Embryonic facial prominence (tissue), 1 donor: Measurements from ENCODE around the gene CD8B2.
"Not testable (repeated sequence)": the region's sequence is repeated elsewhere in the genome, so short reads cannot be mapped to it uniquely, and the experiment has no call there.

Source experiments
- DNase-seq: peaks from one replicate; pipeline ENCODE4 v3.0.0-alpha.2; 2016; ENCODE audit errors: extremely low spot score

CD8B2 gene

DNA sequence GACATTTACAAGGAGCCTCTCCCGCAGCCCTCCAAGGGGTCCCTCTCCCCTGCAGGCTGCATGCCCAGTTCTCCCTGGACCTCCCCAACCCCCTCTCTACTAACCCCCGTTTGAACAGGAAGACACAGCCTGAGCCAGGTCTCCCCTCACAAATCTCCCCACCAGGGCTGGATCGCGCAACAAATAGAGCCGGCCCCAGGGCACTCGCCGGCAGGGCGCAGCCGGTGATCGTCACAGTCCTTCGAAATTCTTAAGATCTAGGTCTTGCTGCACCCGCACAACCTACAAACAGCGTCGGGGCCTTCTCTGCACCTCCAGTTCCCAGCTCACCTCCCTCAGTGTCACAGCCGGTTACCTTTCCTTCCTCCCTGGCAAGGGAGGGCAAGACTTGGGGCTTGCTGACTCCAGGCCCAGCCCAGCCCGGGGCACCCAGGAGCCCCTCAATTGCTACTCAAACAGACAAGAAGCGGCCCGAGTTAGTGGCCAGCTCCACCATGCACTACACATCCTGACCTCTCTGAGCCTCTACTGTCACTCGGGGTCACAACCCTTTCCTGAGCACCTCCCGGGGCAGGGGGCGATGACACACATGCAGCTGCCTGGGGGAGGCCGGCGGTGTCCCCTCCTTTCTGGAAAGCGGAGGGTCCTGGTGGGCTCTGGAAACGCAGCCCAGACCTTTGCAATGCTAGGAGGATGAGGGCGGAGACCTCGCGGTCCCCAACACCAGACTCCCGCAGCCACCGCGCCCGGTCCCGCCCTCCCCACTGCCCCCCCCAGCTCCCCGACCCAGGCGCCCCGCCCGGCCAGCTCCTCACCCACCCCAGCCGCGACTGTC lies at the start of gene CD8B2:
Gene CD8B2 (plus strand): TSS at position 814 of the 835 bp plus-strand sequence. CDS start 63 bp downstream, outside the sequence.
- DNase-seq: not testable (repeated sequence)

DNA sequence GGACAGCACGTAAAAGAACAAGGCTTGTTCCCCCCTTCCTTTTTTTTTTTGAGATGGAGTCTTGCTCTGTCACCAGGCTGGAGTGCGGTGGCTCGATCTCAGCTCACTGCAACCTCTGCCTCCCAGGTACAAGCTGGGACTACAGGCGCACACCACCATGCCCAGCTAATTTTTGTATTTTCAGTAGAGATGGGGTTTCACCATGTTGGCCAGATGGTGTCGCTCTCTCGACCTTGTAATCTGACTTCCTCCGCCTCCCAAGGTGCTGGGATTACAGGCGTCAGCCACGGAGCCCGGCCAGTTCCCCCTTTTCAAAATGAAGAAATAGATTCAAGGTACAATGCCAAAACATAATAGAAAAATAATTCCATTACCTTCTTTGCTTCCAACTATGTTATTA lies 25.3 kb upstream of the CD8B2 start:
- DNase-seq: not testable (repeated sequence)

DNA sequence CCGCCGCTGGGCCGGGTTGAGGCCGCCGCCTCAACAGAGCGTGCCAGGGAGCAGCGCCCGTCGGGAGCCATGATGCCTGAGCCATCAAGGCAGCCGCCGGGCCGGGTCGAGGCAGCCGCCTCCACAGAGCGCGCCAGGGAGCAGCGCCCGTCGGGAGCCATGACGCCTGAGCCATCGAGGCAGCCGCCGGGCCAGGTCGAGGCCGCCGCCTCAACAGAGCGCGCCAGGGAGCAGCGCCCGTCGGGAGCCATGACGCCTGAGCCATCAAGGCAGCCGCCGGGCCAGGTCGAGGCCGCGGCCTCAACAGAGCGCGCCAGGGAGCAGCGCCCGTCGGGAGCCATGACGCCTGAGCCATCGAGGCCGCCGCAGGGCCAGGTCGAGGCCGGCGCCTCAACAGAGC lies 19.6 kb upstream of the CD8B2 start:
- DNase-seq: not testable (repeated sequence)

DNA sequence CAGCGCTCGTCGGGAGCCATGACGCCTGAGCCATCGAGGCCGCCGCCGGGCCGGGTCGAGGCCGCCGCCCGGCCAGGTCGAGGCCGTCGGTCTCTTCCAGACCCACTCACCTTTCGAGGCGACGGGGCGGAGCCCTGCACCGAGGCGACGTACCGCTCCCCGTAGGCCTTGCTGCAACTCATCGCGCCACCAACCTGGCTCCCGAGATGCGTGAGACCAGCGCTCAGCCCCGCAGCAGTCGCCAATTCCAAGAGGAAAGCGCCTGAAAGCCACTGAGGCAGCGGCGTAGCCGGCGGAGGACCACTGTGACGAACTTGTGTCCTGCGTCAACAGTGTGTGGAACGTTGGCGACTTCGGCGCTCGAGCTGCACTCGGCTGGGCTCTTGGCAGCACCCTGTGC lies 19.1 kb upstream of the CD8B2 start, which contains the start of gene RGPD3:
Gene RGPD3 (minus strand): TSS at position 307 of the 400 bp plus-strand sequence. CDS start 125 bp downstream, at position 182.
- DNase-seq: not testable (repeated sequence)

DNA sequence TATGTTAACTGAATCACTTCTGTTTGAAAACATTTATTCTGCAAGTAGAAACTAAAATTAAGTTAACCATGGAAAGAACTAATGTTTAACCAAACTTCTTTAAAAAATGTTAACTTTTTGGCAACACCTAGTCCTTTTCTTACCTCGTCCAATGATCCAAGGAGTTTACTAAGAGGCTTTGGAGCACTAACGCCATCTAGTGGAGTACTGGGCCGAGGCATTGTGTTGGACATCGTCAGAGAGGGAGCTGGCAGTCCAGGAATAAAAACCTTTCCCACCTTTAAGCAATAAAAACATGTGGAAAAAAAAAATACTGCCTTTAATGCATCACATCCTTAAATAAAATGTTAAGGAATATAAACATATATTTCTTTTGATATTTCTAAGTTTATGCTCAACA lies 16.5 kb upstream of the CD8B2 start:
- DNase-seq: not testable (repeated sequence)

DNA sequence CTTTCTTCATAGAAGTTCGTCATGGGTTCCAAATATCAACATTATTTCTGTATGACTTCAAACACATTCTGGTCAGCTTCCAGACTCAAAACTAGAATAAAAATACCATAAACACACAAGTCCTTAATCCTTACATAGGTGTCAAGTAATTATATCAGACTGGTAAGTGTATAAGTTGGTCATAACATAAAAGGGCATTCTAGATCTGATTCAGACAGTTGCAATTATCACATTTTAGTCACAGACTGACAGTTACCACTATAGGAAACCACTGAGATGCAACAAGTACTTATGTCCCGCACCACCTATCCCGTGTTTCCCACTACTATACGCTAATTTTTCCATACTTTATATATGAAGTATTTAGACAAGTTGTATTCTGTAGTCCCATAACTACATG lies 9.5 kb upstream of the CD8B2 start:
- not testable (repeated sequence) for DNase-seq

DNA sequence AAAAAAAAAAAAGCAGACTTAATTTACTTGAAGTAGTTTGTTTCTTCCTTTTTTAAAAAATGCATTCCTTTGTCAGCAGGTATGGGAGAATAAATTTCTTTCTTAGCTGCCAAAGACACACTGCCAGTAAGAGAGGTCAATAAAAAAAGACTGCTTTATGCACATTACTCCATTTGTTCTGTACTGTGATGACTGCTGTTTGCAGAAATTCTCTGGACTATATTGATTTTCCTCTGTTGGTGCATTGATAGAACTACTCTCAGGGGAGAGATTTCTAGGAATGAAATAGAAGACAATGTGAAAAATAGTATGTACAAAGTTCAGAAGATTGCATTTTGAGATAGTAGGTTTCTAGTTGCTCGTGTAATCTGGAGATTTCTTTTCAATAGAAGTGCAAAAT lies 7.6 kb upstream of the CD8B2 start:
- not testable (repeated sequence) for DNase-seq

DNA sequence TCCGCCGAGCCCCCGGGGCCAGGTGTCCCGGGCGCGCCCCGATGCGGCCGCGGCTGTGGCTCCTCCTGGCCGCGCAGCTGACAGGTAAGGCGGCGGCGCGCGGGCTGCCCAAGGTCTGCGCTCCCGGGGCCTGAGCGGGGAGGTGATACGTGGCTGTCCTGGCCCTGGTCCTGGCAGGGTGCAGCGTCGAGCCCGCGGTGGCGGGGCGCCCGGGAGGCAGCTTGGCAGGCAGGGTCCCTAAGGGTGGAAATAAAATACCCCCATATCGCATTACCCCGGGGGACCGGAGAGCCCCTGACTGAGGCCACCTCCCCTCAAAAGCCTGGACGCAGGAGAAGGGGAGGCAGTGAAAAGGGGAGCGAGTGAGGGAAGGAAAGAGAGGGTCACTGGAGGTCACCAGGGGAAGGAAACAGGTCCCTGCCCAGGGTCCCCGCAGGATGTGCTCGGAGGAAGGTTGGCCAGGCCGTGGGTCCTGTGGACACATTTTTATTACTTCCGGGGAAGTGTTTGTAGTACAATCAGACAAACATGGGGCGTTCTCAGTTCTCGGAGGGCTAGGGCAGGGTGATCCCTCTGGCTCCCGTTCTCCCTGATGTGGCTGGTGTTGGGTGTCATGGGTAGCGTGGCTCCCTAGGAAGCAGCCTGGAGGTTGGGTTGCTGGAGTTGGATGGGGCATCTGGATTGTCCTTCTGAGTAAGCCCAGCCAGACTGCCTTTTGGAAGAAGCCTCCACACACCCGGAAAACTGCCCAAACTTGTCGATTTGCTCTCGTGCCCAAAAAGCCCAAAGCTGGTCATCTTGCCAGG lies 425 bp downstream of the CD8B2 start:
- DNase-seq: not testable (repeated sequence)

DNA sequence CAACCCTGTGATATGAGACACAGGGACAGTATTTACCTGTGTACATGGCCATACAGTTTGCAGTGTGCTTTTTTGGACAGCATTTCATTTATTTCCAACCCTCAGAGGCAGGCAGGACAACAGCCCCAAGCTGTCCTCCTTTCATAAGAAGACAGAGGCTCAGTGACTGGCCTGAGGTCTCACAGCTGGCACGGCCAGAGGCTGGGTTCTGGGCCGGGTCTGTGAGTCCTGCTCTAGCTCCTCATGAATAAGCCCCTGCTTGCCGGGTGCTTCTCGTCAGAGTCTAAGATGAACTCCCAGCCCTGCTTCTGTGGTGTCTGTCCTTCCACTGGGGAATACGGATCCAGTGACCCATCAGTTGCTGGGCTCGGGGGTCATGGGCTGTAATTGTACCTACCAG lies 2.5 kb downstream of the CD8B2 start:
- DNase-seq: not testable (repeated sequence)

DNA sequence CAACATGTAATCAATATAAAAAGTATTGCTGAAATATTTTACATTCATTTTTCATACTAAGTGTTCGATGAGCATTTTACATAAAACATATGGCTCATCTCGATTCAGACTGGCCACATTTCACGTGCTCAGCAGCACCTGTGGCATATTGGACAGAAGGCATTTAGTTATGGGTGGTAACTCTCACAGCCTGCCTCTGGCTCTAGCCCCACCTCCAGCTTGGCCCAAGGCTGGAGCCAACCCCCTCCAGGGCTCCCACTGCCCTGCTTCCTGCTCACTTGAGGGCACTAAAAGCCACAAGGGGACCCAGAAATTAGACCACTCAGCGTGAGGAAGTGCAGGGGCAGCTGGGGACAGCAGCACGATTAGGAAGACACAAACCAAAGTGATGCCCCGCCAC lies 5.2 kb downstream of the CD8B2 start:
- DNase-seq: not testable (repeated sequence)

DNA sequence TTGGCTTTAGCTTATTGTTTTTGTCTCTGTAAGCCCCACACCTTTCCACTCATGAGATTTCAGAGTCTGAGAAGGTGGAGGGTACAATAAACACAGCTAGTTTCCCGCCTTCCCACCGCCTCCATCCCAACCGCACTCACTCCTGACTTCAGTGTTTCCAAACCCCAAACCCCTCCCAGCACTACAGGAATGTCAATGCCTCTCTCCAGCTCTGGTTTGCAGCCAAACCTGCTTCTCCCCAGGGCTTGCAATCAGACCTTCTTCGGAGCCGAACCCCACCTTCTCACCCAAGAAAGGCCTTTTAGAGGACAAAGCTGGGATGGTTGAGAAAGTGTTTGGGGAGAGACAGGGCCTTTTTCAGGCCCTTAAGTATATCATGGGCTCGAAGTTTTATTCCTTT lies 5.7 kb downstream of the CD8B2 start:
- peak; percentile 33 for DNase-seq

DNA sequence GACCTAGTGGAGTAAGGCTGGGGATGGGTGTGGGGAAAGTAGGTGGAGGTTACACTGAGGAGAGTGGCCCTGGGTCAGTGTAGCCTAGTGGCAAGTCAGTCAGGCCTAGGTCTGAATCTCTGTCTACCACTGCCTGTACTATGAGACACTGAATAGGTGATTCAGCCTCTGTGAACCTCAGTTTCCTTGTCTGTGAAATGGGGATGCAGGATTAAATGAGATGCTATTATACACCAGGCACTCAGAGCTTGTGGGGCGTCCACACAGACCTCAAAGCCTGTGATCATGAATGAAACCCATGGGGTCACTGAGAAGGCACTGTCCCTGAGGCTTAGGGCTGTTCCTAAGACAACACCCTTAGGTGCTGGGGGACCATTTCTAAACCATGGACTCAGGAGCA lies 11.4 kb downstream of the CD8B2 start:
- not testable (repeated sequence) for DNase-seq

DNA sequence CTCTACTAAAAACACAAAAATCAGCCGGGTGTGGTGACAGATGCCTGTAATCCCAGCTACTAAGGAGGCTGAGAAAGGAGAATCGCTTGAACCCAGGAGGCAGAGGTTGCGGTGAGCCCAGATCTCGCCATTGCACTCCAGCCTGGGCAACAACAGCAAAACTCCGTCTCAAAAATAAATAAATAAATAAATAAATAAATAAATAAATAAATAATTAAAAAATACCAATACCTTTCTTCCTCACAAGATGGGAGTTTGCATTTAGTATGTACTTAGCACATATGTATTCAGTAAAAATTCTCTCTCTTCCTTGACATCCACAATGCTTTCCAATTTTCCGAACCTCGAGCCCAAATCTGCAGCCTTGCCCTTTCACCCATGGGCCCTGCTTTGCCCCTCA lies 13.2 kb downstream of the CD8B2 start:
- not testable (repeated sequence) for DNase-seq

DNA sequence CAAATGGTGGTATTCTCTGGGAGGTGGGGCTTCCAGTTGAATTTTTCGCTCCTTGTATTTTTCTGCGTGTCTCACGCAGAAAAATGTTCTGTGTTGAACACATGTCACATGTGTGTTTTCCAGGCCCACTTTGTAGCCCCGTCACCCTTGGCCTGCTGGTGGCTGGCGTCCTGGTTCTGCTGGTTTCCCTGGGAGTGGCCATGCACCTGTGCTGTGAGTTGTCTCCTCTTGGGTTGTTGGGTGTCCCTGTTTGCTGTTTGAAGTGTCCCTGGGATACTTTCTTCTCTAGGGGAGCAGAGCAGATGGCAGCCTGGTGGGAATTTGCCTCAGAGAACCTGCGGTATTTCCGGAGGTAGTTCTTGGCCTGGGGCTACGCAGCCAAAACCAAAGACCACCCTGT lies 15.2 kb downstream of the CD8B2 start:
- DNase-seq: not testable (repeated sequence)

DNA sequence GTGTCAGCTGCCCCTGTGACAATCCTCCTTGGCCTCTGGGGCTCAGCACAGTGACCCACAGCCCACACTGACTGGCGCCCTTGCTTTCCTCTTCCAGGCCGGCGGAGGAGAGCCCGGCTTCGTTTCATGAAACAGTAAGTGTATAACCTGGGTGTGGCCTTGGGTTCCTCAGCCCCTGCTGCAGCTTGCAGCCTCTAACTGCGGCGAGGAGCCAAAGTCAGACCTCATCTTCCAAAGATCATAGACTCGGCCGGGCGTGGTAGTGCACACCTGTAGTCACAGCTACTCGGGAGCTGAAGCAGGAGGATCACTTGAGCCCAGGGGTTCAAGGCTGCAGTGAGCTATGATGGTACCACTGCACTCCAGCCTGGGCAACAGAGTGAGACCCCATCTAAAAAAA lies 17.0 kb downstream of the CD8B2 start:
- DNase-seq: not testable (repeated sequence)

DNA sequence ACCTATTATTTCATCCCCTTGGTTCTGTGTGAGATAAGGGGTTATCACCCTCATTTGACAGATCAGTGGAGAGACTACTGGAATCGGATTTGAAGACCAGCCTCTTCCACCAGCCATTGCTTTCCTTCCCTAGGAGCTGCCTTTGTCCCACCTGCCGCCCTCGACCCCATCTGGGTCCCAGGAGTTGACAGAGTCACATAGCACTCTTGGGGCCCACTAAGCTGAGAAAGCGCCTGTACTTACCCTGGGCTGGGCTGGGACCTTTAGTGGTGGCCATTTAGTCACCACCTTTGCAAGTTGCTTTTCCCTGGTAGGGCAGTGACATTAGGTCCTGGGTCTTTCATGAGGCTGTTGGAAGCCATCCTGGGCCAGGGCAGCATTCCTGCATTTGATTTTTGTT lies 17.6 kb downstream of the CD8B2 start:
- DNase-seq: not testable (repeated sequence)

DNA sequence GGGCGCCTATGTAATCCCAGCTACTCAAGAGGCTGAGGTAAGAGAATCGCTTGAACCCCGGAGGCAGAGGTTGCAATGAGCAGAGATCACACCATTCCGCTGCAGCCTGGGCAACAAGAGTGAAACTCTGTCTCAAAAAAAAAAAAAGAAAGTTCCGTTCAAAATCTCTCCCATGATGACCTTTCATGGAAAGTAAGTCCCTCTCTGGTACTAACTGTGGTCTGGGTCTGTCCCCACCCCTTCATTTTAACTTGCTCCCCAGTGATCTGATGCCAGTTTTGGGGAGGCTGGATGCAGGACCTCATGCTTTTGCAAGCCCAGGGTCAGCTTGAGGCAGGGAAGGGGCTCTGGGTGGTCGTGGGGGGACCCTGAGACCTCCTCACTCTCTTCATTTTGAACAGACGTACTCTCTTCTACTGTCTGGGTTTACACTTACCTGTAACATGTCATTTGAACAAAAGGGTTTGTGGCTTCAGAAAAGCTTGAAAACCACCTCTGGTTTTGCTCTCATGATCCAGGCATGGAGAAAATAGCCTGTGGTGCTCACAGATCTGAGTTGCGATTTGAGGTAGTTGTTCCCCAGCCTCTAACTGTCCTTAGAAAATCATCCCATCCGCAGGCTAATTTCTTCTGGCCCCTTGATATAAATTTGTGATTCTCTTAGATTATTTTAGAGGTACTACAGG lies 19.0 kb downstream of the CD8B2 start:
- DNase-seq: not testable (repeated sequence)

DNA sequence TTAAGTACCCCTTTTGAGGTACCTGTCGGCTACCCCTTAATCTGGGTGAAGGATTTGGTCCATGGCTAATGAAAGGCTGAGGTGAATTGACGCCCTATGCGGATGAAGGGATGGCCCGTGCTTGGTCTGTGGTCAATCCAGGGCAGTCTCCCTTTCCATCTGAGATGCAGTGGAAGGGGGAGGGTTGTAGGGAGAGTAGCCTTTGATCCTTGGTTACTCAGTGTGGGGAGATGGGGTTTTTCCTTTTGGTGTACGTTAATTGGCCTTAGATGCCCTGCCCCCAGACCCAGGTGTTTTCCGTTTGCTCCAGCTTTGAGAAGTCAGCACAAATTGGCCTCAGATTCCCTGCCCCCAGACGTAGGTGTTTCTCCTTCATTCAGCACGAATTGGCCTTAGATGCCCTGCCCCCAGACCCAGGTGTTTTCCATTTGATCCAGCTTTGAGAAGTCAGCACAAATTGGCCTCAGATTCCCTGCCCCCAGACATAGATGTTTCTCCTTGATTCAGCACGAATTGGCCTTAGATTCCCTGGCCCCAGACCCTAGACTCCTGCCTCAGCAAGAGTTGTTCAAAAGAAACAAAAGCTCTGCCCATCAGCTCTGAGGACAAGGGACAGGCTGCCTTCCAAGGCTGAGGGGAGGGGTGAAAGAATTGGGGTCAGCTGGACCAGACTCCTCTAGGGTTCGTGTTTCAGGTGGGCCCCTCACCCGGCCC lies 21.7 kb downstream of the CD8B2 start:
- DNase-seq: not testable (repeated sequence)

DNA sequence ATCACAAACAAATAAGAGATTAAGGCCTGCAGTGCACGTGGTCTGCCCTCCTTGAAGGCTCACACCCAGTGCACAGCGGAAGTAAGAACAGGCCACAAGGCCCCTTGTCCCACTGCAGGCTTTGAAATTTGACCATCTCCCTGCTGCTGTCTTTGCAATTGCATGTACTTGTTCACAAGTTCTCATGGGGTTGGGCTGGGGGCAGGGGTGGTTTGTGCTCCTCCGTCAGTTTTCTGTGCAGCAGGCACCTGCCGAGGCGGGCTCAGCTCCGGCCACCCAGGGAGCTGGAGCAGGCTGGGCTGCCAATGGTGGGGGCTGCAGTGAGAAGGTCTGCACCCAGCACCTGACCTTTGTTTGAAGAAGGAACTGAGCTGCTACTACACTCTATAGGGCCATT lies 22.2 kb downstream of the CD8B2 start:
- not testable (repeated sequence) for DNase-seq

DNA sequence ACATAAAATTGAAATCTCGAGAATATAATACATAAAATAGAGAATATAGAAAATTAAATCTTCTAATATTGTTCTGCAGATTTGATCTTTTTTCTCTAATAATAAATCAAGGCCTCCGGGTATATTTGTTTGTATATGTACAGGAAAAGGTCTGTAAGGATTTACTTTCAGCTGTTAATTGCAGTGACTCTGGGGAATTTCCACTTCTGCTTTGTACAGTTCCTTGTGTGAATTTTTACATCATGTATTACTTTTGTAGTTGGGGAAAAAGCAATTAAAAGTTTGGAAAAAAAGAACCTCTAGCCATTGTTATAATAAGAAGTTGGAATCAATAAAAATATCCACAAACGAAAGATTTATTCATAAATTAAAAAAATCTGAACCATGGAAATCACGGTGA lies 23.6 kb downstream of the CD8B2 start:
- DNase-seq: not testable (repeated sequence)

DNA sequence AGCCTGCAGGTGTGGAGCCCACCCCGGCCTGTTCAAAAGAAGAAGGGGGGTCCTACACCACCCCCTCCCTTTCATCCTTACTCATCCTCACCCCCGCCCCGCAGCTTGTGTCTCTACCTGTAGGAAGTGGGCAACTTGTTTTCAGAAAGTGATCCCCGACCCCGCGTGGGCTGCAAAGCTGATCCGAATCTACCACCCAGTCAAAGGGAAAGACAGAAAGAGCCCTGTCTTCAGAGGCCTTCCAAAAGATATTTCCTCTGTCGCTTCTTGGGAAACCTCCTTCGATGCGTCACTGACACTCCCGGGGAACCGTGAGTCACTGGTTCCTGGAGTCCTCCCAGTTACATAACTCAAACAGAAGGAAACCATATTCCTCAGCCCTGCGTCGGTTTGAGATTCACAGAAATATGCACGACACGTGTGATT lies 24.3 kb downstream of the CD8B2 start:
- DNase-seq: not testable (repeated sequence)
